Fibroblast of villous mesenchyme (primary cell): ENCODE data around the gene LRSAM1. TPM values are rescaled to one million over a fixed set of nuclear protein-coding genes. Genes with fewer than 3 reads are reported as not detected.

ENCODE experiments used
- DNase-seq: peaks from one replicate; pipeline ENCODE4 v3.0.0-alpha.2; 2010; ENCODE audit warnings: low read depth
- H3K4me3 ChIP-seq: 2 replicates; pipeline ENCODE4 v1.5.1; 2011; ENCODE audit warnings: low read depth, mild to moderate bottlenecking, low read length
- CTCF ChIP-seq: IDR thresholded peaks from 2 replicates; pipeline ENCODE4 v1.5.1; 2012; ENCODE audit warnings: low read depth, mild to moderate bottlenecking, low read length; ENCODE audit not compliant: insufficient read depth
- total RNA-seq: library from RNA; depleted of rRNA; stranded (reverse); fragments of >200 nt; gene quantifications from 2 replicates; pipeline ENCODE4 v1.2.3, GENCODE V29; 2012

Gene LRSAM1
- total RNA-seq: 12.5 and 20.0 TPM in 2 replicates

- DNase-seq: peak; percentile 96
- peak within 1 kb of the TSS; percentile 88 for H3K4me3 ChIP-seq
- no peak for TF ChIP-seq CTCF
Measured at GRCh38 chr9:127450830-127451607, at the start of gene LRSAM1, which contains the start of gene RPL12. TSS of gene LRSAM1 (plus strand) at chr9:127451510. CDS start at chr9:127454528, 3,018 bp downstream. TSS of gene RPL12 (minus strand) at chr9:127451406. CDS start at chr9:127451317, 89 bp downstream.

- no peak for DNase-seq
- TF ChIP-seq CTCF: no peak
- no peak overlapping the region for H3K4me3 ChIP-seq
Measured at GRCh38 chr9:127402401-127403090, 48.8 kb upstream of the LRSAM1 start.

- TF ChIP-seq CTCF: no peak
- no peak for DNase-seq
- no peak overlapping the region for H3K4me3 ChIP-seq
Measured at GRCh38 chr9:127403507-127404192, 47.7 kb upstream of the LRSAM1 start.

GRCh38 chr9:127404631-127405030 lies 46.7 kb upstream of the LRSAM1 start:
- TF ChIP-seq CTCF: no peak
- no peak for DNase-seq
- no peak overlapping the region for H3K4me3 ChIP-seq

GRCh38 chr9:127405344-127406125 lies 45.8 kb upstream of the LRSAM1 start:
- H3K4me3 ChIP-seq: no peak overlapping the region
- DNase-seq: no peak
- TF ChIP-seq CTCF: no peak
